Upper lobe of right lung (tissue), 1 donor: ENCODE results near the gene SPINT4. TPM values are rescaled to one million over a fixed set of nuclear protein-coding genes. Genes with fewer than 3 reads are reported as not detected.
"Not testable (repeated sequence)": the region's sequence is repeated elsewhere in the genome, so short reads cannot be mapped to it uniquely, and the experiment has no call there.

ENCODE experiments used
- ATAC-seq: fragments of 200-7000 bp; cut with Tn5 transposase; one replicate; pipeline ENCODE4 v1.9.1; 2020; ENCODE audit warnings: mild to moderate bottlenecking, moderate library complexity
- DNase-seq: peaks from one replicate; pipeline ENCODE4 v3.0.0-alpha.2; 2020
- H3K27ac ChIP-seq: fragments of 200-600 bp; one replicate; pipeline ENCODE4 v1.8.0; 2022
- H3K27me3 ChIP-seq: fragments of 200-600 bp; one replicate; pipeline ENCODE4 v1.8.0; 2022; ENCODE audit warnings: mild to moderate bottlenecking
- H3K36me3 ChIP-seq: fragments of 200-600 bp; one replicate; pipeline ENCODE4 v1.8.0; 2022
- H3K4me1 ChIP-seq: fragments of 200-600 bp; one replicate; pipeline ENCODE4 v1.8.0; 2022
- H3K4me3 ChIP-seq: fragments of 200-600 bp; one replicate; pipeline ENCODE4 v1.8.0; 2022; ENCODE audit warnings: mild to moderate bottlenecking
- H3K9me3 ChIP-seq: fragments of 200-600 bp; one replicate; pipeline ENCODE4 v1.8.0; 2022
- intact Hi-C: fragments of 100-400 bp; cut with DNase I; formaldehyde crosslinking; loops from one replicate; pipeline ENCODE4 v1.11.0; 2022
- total RNA-seq: library from RNA; stranded (reverse); fragmentation: NEBNext Ultra II Directional; extraction: Animal tissue kit (Norgen Biotek cat#: 25700); gene quantifications from one replicate; pipeline ENCODE4 v1.2.1, GENCODE V29; 2021
- TF ChIP-seq, protein P1 (sequence below): fragments of 200-600 bp; IDR thresholded peaks from one replicate; pipeline ENCODE4 v1.8.0; 2022; ENCODE audit warnings: antibody characterized with exemption
- donor health status: DM: no; HTN: yes; CAD: no; lungs with severe emphysema.

The SPINT4 gene
- total RNA-seq, 1 donor from 2014 or later = not detected

DNA sequence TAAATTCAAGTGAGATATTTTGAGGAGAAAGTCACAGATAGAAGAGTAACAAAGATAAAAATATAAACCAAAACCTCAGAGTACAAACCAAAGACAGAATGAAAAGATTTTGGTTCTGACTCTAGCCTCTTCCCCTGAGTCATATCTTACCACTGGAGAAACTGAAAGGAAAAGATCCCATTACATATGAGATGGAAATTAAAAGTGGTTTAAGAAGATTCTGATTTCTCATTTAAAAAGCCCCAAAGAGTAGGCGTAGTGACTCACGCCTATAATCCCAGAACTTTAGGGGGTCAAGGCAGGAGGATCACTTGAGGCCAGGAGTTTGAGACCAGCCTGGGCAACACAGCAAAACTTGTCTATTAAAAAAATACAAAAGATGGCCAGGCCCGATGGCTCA, 30.6 kb downstream of the SPINT4 start:
- DNase-seq (no peak), ATAC-seq (no peak)
- TF ChIP-seq, protein P1, sequence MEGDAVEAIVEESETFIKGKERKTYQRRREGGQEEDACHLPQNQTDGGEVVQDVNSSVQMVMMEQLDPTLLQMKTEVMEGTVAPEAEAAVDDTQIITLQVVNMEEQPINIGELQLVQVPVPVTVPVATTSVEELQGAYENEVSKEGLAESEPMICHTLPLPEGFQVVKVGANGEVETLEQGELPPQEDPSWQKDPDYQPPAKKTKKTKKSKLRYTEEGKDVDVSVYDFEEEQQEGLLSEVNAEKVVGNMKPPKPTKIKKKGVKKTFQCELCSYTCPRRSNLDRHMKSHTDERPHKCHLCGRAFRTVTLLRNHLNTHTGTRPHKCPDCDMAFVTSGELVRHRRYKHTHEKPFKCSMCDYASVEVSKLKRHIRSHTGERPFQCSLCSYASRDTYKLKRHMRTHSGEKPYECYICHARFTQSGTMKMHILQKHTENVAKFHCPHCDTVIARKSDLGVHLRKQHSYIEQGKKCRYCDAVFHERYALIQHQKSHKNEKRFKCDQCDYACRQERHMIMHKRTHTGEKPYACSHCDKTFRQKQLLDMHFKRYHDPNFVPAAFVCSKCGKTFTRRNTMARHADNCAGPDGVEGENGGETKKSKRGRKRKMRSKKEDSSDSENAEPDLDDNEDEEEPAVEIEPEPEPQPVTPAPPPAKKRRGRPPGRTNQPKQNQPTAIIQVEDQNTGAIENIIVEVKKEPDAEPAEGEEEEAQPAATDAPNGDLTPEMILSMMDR = no peak
- Histone ChIP-seq H3K4me3 (no peak overlapping the region), H3K27me3 (no peaks in the 10 kb centered on the region), H3K4me1 (no peaks in the 10 kb centered on the region), H3K9me3 (no peaks in the 10 kb centered on the region), H3K36me3 (no peaks in the 10 kb centered on the region), H3K27ac (no peak overlapping the region)
- intact Hi-C loops = no loop called here

DNA sequence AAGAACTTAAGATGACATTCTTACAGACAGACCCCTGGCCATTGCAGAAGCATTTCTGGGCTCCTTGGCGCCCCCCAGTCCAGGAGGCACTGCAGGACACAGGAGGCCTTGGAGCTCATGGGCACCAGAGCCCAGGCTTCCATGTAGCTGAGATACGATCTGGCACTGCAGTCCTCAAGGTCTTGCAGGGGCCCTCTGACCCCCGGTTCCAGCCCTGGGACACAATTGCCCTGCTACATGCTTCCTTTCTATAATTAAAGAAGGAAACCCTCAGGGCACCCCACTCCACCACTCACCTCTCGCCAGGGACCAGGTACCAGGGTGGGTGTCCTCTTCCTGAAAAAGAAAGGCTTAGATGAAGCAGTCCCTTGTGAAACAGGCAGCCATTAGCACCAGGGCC, 35.9 kb downstream of the SPINT4 start:
- no peaks in the 10 kb centered on the region for H3K36me3 ChIP-seq
- no peak overlapping the region for H3K4me3 ChIP-seq
- H3K4me1 ChIP-seq = no peaks in the 10 kb centered on the region
- intact Hi-C loops = no loop called here
- H3K27ac ChIP-seq = no peak overlapping the region
- H3K27me3 ChIP-seq = no peaks in the 10 kb centered on the region
- H3K9me3 ChIP-seq = no peaks in the 10 kb centered on the region
- no peak for ATAC-seq
- no peak for DNase-seq
- TF ChIP-seq, protein P1 = no peak

DNA sequence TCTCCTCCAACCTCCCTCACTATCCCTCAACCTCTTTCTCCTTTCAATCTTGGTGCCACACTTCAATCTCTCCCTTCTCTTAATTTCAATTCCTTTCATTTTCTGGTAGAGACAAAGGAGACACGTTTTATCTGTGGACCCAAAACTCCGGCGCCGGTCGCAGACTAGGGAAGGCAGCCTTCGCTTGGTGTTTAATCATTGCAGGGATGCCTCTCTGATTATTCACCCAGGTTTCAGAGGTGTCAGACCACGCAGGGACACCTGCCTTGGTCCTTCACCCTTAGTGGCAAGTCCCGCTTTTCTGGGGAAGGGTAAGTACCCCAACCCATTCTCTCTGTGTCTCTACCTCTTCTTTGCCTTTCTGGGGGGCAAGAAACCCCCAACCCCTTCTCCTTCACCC, 37.8 kb downstream of the SPINT4 start:
- H3K4me1 ChIP-seq, intact Hi-C loops, ATAC-seq, DNase-seq, H3K4me3 ChIP-seq, H3K27me3 ChIP-seq, H3K27ac ChIP-seq, H3K9me3 ChIP-seq, H3K36me3 ChIP-seq: not testable (repeated sequence)

DNA sequence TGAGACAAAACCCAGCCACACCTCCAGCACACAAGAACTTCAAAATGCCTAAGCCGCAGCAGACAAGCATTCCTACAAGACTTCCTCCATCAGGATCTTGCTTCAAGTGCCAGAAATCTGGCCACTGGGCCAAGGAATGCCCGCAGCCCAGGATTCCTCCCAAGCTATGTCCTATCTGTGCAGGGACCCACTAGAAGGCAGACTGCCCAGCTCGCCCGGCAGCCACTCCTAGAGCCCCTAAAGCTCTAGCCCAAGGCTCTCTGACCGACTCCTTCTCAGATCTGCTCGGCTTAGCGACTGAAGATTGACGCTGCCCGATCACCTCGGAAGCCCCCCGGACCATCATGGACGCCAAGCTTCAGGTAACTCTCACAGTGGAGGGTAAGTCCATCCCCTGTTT, 39.8 kb downstream of the SPINT4 start:
- intact Hi-C loops, DNase-seq: not testable (repeated sequence)
- H3K27ac ChIP-seq = peak overlapping the region; percentile 47

DNA sequence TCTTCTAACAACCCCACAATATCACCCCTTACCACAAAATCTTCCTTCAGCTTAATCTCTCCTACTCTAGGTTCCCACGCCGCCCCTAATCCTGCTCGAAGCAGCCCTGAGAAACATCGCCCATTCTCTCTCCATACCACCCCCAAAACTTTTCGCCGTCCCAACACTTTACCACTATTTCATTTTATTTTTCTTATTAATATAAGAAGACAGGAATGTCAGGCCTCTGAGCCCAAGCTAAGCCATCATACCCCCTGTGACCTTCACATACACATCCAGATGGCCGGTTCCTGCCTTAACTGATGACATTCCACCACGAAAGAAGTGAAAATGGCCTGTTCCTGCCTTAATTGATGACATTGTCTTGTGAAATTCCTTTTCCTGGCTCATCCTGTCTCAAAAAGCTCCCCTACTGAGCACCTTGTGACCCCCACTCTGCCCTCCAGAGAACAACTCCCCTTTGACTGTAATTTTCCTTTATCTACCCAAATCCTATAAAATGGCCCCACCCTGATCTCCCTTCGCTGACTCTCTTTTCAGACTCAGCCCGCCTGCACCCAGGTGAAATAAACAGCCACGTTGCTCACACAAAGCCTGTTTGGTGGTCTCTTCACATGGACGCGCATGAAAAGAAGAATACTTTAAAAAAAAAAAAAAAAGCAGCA, 42.6 kb downstream of the SPINT4 start:
- H3K27ac ChIP-seq, H3K36me3 ChIP-seq, intact Hi-C loops, H3K4me3 ChIP-seq, H3K27me3 ChIP-seq, ATAC-seq, H3K4me1 ChIP-seq, DNase-seq, H3K9me3 ChIP-seq: not testable (repeated sequence)

More for the DNA sequence above, 39.8 kb downstream of the SPINT4 start:
- ATAC-seq, H3K36me3 ChIP-seq, H3K4me1 ChIP-seq, H3K4me3 ChIP-seq, H3K27me3 ChIP-seq, H3K9me3 ChIP-seq: not testable (repeated sequence)

DNA sequence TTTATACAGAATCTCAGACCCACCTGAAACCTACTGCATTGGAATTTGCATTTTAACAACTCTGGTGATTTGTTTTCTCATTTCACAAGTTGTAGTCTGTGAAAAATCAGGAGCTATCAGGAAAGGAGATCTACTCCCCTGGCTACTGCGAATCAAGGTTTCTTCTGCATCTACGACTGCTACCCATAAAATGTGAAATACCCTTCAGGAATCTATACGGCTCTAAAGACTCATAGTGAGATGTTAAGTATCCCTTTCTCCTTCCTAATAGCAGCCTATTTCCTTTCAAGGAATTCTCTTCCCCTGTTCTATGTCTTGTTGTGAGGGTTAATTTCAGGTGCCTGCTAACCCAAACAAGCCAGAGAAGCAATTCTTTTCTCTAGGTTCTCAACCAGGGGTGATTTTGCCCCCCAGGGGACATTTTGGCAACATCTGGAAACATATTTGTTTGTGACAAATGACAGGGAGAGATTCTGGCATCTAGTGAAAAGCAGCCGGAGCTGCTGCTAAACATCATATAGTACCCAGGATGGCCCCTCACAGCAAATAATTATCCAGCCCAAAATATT, 43.2 kb downstream of the SPINT4 start:
- DNase-seq (no peak), ATAC-seq (no peak)
- intact Hi-C loops = no loop called here
- no peaks in the 10 kb centered on the region for H3K27me3 ChIP-seq
- H3K27ac ChIP-seq = no peak overlapping the region
- H3K9me3 ChIP-seq = no peaks in the 10 kb centered on the region
- H3K4me3 ChIP-seq = no peak overlapping the region
- H3K4me1 ChIP-seq = no peaks in the 10 kb centered on the region
- H3K36me3 ChIP-seq = no peaks in the 10 kb centered on the region
- TF ChIP-seq, protein P1 = no peak

DNA sequence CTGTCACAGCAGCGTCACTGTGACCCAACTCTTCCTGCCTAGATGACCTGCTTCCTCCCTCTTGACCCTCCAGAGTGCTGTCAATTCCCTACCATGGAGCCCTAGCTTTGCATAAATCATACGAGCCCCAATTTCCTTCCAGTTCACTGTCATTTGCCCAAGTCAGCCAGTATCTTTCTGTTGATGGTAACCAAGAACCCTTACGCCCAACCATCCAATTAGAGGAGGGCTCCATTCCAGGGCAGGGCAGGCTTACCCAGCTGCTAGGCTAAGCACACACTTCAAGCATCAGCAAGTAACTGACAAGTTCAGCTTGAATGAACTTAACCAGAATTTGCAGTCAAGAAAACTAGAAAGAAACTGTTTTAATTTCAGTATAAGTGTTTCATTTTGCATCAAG, 43.8 kb downstream of the SPINT4 start:
- peak; percentile 46 for ATAC-seq
- intact Hi-C loops = no loop called here
- Histone ChIP-seq H3K4me1 (peaks cover 1% of the 10 kb centered on the region), H3K4me3 (no peak overlapping the region), H3K9me3 (no peaks in the 10 kb centered on the region), H3K27ac (no peak overlapping the region), H3K27me3 (no peaks in the 10 kb centered on the region), H3K36me3 (no peaks in the 10 kb centered on the region)
- no peak for DNase-seq
- TF ChIP-seq, protein P1 = no peak
